Activated CD8-positive, alpha-beta memory T cell treated with anti-CD3 and anti-CD28 coated beads for 1 hour (primary cell): ENCODE measurements around the gene RALY.

Experiments
- DNase-seq, 2 donors: peaks; one replicate each; pipeline ENCODE4 v3.0.0-alpha.2; 2020; ENCODE audit warnings: low read depth in 1 of 2; ENCODE audit errors: extremely low read depth in 1 of 2

The RALY gene

GRCh38 chr20:34102342-34102741 lies 108.6 kb downstream of the RALY start:
- no peak for DNase-seq

- no peak for DNase-seq
These were observed 110.3 kb downstream of the RALY start for GRCh38 chr20:34104059-34104458.

- no peak for DNase-seq
These were observed 112.4 kb downstream of the RALY start for GRCh38 chr20:34105978-34106675.

- DNase-seq: no peak
These were observed 115.0 kb downstream of the RALY start for GRCh38 chr20:34108616-34109174.

GRCh38 chr20:34109442-34109841 lies 115.7 kb downstream of the RALY start:
- no peak for DNase-seq

GRCh38 chr20:34110025-34110744 lies 116.5 kb downstream of the RALY start:
- DNase-seq: no peak

GRCh38 chr20:34110745-34111641 lies 117.3 kb downstream of the RALY start:
- no peak for DNase-seq

- DNase-seq: peak; percentile 85 to 87
These were observed 118.2 kb downstream of the RALY start, which contains the start of gene EIF2S2 for GRCh38 chr20:34111702-34112599. Gene EIF2S2 (minus strand): TSS chr20:34112243. CDS start chr20:34112110, 133 bp downstream.

- DNase-seq: no peak
These were observed 118.9 kb downstream of the RALY start for GRCh38 chr20:34112600-34113101.

- no peak for DNase-seq
These were observed 121.1 kb downstream of the RALY start for GRCh38 chr20:34114809-34115208.

- DNase-seq: no peak
These were observed 121.5 kb downstream of the RALY start for GRCh38 chr20:34115232-34115631.

GRCh38 chr20:34120213-34120612 lies 126.5 kb downstream of the RALY start:
- DNase-seq: no peak

GRCh38 chr20:34122274-34122980 lies 128.7 kb downstream of the RALY start:
- no peak for DNase-seq

GRCh38 chr20:34123309-34123708 lies 129.6 kb downstream of the RALY start:
- DNase-seq: no peak

GRCh38 chr20:34124469-34125249 lies 130.9 kb downstream of the RALY start:
- DNase-seq: no peak

- DNase-seq: no peak
These were observed 134.1 kb downstream of the RALY start for GRCh38 chr20:34127792-34128191.

GRCh38 chr20:34129518-34130162 lies 135.9 kb downstream of the RALY start:
- peak in 1 of 2 donors; percentile 14 for DNase-seq

- DNase-seq: no peak
These were observed 137.8 kb downstream of the RALY start for GRCh38 chr20:34131491-34131890.
